ENCODE data around the gene HECTD4. TPM values are rescaled to one million over a fixed set of nuclear protein-coding genes. Genes with fewer than 3 reads are reported as not detected.

Gene HECTD4
- total RNA-seq, 2 experiments from 2014 or later = 34.5 to 62.4 TPM

DNA sequence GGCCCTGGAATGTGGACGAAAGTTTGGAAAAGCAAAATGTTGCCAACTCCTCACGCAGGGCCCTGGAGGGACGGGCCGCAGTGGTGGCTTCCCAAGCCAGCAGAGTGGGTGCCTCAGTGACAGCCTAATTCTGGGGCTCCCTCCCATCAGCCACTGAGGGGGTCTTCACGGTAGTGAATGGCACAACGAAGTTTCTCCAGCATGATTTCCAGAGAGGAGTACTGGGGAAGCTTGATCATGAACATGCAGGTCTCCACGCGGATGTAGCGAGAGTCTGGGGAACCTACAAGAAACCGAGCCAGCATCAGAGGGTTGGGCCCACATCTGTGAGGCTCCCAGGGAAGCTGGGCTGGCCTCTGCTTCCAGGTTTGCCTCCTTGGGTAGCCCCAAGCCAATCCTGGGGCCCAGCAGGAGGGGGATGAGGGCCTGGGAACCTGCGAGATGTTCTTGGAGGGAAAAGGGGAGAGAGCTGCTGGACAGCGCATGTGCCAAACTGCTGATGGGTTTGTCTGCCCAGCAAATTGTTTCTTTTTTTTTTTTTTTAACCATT, 219.9 kb downstream of the HECTD4 start:
- CTCF ChIA-PET (ENCODE audit: unreplicated experiment) = no interaction called here
- TF ChIP-seq EZH2phosphoT487 (IDR thresholded peaks at IDR 0.05; ENCODE audit: borderline replicate concordance, low read depth, low read length) = no peak
- no peak for TF ChIP-seq CTCF (conservative IDR thresholded peaks at IDR 0.05; ENCODE audit: low read length)

DNA sequence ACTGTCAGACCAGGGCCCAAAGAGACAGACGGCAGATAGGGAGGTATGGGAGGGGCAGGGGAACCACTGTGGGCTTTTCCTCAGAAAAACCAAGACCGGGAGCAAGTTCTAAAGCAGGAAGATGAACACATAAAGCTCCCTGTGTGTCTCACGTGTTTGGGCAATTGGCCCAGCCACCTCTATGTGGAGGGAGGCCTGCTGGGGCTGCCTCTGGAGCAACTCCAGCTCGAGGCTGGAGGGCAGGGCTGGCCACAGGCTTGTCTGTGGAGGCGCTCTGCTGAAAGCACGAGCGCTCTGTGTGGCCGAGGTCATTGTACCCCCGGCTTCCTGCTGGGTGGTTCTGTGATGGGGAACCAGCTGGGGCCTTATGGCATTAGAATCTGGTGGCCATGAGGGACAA, 220.5 kb downstream of the HECTD4 start:
- no peaks in the 10 kb centered on the region for H3K4me1 ChIP-seq (ENCODE audit: insufficient read depth, low read length, poor library complexity, severe bottlenecking)
- H3K79me2 ChIP-seq (ENCODE audit: insufficient read depth, low read depth, low read length) = no peaks in the 10 kb centered on the region
- no peak overlapping the region for H3K4me3 ChIP-seq (ENCODE audit: low read depth, low read length, poor library complexity, severe bottlenecking)
- ChIA-PET CTCF (ENCODE audit: unreplicated experiment) (no interaction called here), POLR2A (no interaction called here)
- H3K9me2 ChIP-seq (ENCODE audit: insufficient read depth, low read length) = no peaks in the 10 kb centered on the region
- no peaks in the 10 kb centered on the region for H3K9me3 ChIP-seq (ENCODE audit: low read length)
- no peaks in the 10 kb centered on the region for H4K20me1 ChIP-seq (ENCODE audit: insufficient read depth, low read length)
- BruUV-seq (replicated peaks) = no TSS peak
- no peak overlapping the region for H3K4me2 ChIP-seq (ENCODE audit: low read length)
- DNase-seq (ENCODE audit: low spot score) = no peak
- intact Hi-C loops (cut with micrococcal nuclease; ENCODE audit: unreplicated experiment) = no loop called here
- no peak overlapping the region for H3K27ac ChIP-seq (ENCODE audit: low read depth, low read length, poor library complexity, severe bottlenecking)
- TF ChIP-seq CTCF (conservative IDR thresholded peaks at IDR 0.05; ENCODE audit: low read length) (no peak), EZH2phosphoT487 (IDR thresholded peaks at IDR 0.05; ENCODE audit: borderline replicate concordance, low read depth, low read length) (no peak)
- H2AFZ ChIP-seq (ENCODE audit: low read length) = no peak overlapping the region
- H3K36me3 ChIP-seq (ENCODE audit: insufficient read depth, low read length) = peaks cover 42% of the 10 kb centered on the region

More for the DNA sequence above, 219.9 kb downstream of the HECTD4 start:
- H3K27ac ChIP-seq (ENCODE audit: low read depth, low read length, poor library complexity, severe bottlenecking) = no peak overlapping the region
- no peak overlapping the region for H3K4me2 ChIP-seq (ENCODE audit: low read length)
- no peaks in the 10 kb centered on the region for H3K9me2 ChIP-seq (ENCODE audit: insufficient read depth, low read length)
- H3K36me3 ChIP-seq (ENCODE audit: insufficient read depth, low read length) = peaks cover 42% of the 10 kb centered on the region
- BruUV-seq (replicated peaks) = no TSS peak
- H3K4me1 ChIP-seq (ENCODE audit: insufficient read depth, low read length, poor library complexity, severe bottlenecking) = no peaks in the 10 kb centered on the region
- H4K20me1 ChIP-seq (ENCODE audit: insufficient read depth, low read length) = no peaks in the 10 kb centered on the region
- no peaks in the 10 kb centered on the region for H3K9me3 ChIP-seq (ENCODE audit: low read length)
- H3K4me3 ChIP-seq (ENCODE audit: low read depth, low read length, poor library complexity, severe bottlenecking) = no peak overlapping the region
- no peaks in the 10 kb centered on the region for H3K79me2 ChIP-seq (ENCODE audit: insufficient read depth, low read depth, low read length)
- intact Hi-C loops (cut with micrococcal nuclease; ENCODE audit: unreplicated experiment) = no loop called here
- no peak for DNase-seq (ENCODE audit: low spot score)
- POLR2A ChIA-PET = no interaction called here
- no peak overlapping the region for H2AFZ ChIP-seq (ENCODE audit: low read length)

DNA sequence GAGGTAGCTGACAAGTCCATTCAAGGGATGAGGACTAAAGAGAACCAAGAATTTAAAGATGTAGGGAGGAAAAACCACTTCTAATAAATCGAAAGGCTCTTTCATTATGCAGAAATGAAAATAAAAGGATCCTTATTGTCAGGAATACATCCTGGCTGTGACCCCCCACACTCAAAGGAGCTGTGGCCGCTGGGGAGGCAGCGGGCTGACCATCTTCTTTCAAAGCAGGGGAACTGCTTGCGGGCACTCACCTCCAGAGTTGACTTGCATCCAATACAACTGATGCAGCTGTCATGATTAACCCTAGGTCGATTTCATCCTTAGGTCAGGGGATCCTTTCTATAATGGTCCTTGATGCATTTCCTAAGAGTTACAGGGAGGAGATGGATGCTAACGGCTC, 221.6 kb downstream of the HECTD4 start:
- H3K36me3 ChIP-seq (ENCODE audit: insufficient read depth, low read length) = peaks cover 42% of the 10 kb centered on the region
- no peaks in the 10 kb centered on the region for H3K4me1 ChIP-seq (ENCODE audit: insufficient read depth, low read length, poor library complexity, severe bottlenecking)
- no peak overlapping the region for H2AFZ ChIP-seq (ENCODE audit: low read length)
- H4K20me1 ChIP-seq (ENCODE audit: insufficient read depth, low read length) = no peaks in the 10 kb centered on the region
- H3K79me2 ChIP-seq (ENCODE audit: insufficient read depth, low read depth, low read length) = no peaks in the 10 kb centered on the region
- H3K9me3 ChIP-seq (ENCODE audit: low read length) = no peaks in the 10 kb centered on the region
- TF ChIP-seq CTCF (conservative IDR thresholded peaks at IDR 0.05; ENCODE audit: low read length) = no peak
- no peak for TF ChIP-seq EZH2phosphoT487 (IDR thresholded peaks at IDR 0.05; ENCODE audit: borderline replicate concordance, low read depth, low read length)
- intact Hi-C loops (cut with micrococcal nuclease; ENCODE audit: unreplicated experiment) = no loop called here
- no peak overlapping the region for H3K4me3 ChIP-seq (ENCODE audit: low read depth, low read length, poor library complexity, severe bottlenecking)
- ChIA-PET CTCF (ENCODE audit: unreplicated experiment) (no interaction called here), POLR2A (no interaction called here)
- H3K27ac ChIP-seq (ENCODE audit: low read depth, low read length, poor library complexity, severe bottlenecking) = no peak overlapping the region
- H3K4me2 ChIP-seq (ENCODE audit: low read length) = no peak overlapping the region
- TSS peak; percentile 39 for BruUV-seq (replicated peaks)
- DNase-seq (ENCODE audit: low spot score) = no peak
- H3K9me2 ChIP-seq (ENCODE audit: insufficient read depth, low read length) = no peaks in the 10 kb centered on the region
